ENCODE results near the gene ADAP2.
"Not testable (repeated sequence)": the region's sequence is repeated elsewhere in the genome, so short reads cannot be mapped to it uniquely, and the experiment has no call there.

The ADAP2 gene, protein sequence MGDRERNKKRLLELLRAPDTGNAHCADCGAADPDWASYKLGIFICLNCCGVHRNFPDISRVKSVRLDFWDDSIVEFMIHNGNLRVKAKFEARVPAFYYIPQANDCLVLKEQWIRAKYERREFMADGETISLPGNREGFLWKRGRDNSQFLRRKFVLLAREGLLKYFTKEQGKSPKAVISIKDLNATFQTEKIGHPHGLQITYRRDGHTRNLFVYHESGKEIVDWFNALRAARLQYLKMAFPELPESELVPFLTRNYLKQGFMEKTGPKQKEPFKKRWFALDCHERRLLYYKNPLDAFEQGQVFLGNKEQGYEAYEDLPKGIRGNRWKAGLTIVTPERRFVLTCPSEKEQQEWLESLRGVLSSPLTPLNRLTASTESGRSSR

DNA sequence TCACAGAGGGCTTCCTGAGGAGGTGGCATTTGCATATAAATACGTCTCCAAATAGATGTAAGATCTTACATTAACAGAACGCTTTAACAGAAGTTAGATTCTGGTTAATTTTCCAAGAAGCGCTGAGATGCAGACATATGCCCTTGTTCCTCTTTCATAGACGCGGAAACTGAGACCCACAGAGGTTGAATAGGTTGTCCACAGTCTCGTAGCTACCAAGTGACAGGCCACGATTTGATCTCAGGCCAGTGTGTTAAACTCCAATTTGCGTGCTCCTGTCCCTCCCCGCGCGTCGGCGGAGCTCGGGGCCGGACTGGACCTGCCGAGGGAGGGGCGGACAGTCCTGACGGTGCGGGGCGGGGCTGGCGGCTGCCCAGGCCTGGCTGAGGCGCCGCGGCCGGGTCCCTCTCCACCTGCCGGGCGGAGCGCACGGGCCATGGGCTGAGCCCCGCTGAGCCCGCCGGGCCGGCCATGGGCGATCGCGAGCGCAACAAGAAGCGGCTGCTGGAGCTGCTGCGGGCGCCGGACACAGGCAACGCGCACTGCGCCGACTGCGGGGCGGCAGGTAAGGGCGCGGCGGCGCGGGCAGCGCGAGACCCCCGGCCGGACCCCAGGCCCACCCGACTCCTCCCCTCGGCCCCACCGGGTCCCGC lies at the start of gene ADAP2:
ADAP2 (plus strand) TSS at position 402 of the 653 bp plus-strand sequence; CDS start at position 472, 70 bp downstream.
- no peak for DNase-seq (ENCODE audit: insufficient read length, low spot score)

DNA sequence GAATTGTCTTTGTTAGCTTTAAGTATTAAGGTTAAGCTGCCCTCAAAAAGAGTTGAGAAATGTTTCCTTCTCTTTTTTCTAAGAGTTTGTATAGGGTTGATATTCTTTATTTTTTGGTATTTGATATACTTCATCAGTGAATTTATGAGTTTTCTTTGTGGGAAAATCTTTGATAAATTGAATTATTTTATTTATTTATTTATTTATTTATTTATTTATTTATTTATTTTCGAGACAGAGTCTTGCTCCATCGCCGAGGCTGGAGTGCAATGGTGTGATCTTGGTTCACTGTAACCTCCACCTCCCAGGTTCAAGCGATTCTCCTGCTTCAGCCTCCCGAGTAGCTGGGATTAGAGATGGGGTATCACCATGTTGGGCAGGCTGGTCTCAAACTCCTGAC lies 35.6 kb upstream of the ADAP2 start:
- FAIRE-seq (no peak), DNase-seq (ENCODE audit: insufficient read length, low spot score) (no peak)

More for the DNA sequence above, at the start of gene ADAP2:
- peak; percentile 71 for FAIRE-seq

DNA sequence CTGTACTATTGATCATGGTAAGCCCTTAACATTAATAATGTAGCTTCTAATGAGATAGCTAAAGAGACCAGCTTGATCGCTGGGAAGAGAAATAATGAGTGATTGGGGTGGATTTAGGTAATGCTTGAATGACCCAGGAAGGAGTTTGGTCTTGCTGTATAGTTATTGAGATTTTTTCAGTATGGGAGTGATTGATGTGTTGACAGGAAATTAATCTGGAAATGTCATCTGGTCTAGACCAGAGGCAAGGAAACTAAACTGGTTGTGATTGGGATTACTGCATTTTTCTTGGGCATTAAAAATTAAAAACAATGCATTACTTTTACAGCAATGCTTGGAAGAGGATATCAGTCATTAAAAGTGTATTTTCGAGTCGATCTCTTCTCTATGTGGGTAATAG lies 27.5 kb upstream of the ADAP2 start:
- DNase-seq (ENCODE audit: insufficient read length, low spot score) = no peak
- FAIRE-seq = no peak

DNA sequence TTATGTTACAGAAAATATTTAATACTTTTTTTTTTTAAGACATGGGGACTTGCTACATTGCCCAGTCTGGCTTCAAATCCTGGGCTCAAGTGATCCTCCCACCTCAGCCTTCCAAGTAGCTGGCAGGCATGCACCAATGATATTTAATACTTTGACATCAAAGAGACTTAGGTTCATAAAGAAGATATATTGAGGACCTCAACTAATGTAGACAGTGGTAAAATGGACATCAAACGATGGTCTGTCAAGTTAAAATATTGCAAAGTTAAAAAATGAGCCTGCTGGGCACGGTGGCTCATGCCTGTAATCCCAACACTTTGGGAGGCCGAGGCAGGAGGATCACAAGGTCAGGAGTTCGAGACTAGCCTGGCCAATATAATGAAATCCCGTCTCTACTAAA lies 24.4 kb upstream of the ADAP2 start:
- no peak for DNase-seq (ENCODE audit: insufficient read length, low spot score)
- FAIRE-seq = no peak

DNA sequence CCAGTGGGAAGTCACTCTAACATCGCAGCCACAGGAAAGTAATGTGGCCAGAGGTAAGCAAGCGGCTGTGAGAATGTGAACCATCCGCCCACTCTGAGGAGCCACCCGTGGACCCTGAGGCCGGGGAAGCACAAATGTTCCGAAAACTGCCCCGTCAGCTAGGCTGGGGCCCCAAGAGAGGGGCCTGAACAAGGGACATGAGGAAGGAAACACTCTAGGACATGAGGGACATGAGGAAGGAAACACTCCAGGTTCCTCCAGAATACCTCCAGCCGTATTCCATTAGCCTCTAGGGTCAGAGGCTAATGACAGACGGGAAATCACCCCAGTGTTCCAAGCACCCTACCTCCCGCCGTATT lies 16.0 kb upstream of the ADAP2 start:
- FAIRE-seq (no peak), DNase-seq (ENCODE audit: insufficient read length, low spot score) (no peak)

DNA sequence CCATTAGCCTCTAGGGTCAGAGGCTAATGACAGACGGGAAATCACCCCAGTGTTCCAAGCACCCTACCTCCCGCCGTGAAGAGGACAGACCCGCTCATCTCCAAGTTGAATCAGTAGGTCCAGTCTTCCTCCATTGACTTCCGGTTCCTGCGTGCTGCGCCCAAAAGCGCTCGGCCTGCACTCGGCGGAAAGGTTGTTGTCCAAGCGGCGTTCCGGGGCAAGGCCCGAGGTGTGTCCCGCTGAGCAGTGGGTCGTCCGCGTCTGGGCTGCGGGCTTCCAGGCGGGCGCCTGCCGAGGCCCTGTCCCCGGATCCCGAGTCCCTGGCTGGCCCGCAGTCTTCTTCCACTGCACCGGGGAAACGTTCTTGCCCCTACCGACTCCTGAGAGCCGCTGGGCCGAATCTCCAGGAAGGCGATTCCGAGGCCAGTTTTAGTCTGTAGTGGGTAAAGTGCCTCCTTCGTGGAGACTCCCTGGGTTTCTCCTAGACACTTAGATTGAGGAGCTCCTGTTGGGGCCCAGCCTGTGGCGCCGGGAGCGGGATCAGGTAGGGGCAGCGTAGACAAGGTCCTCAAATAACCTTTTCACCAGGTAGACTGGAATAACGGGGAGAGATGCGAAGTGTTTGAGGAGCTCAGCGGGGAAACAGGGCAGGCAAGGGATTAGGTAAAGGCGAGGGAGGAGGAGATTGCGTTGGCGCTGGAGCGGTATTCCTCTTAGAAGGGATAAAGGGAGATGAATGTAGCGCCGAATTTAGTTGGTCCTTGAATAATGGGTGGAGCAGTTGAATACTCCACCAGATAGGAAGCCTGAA lies 15.4 kb upstream of the ADAP2 start, which contains the start of gene TEFM:
TEFM (minus strand) TSS at position 138 of the 811 bp plus-strand sequence; CDS start at position 98, 40 bp downstream.
- FAIRE-seq (peak; percentile 86), DNase-seq (ENCODE audit: insufficient read length, low spot score) (peak; percentile 88)

DNA sequence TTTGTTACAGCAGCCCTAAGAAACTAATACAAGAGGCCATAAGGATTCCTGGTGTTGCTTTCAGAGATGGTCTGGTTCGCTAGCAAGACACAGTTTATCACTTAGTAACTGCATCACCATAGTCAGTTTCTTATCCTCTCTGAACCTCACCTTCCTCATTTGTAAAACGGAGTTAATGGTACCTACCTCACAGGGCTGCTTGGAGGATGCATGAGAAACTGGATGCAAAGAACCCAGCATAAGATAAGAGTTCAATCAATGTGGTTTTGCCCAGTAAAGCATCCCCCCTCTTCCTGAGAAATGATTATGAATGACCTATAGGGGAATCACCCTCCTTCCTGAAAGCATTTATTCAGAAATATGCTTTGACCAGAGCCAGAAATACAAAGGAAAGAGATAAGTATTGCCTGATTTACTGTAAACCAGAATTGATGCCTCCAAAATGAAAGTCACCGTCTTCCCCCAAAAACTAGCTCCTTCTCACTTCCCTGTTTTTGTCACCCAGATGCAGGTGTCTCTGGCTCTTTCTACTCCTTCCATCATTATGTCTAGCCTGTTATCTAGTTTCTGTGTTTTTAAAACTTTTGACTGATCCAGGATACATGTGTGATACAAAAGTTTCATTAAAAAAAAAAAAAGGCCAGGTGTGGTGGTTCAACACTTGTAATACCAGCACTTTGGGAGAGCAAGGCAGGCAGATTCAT lies 12.9 kb upstream of the ADAP2 start:
- FAIRE-seq = peak; percentile 65
- DNase-seq (ENCODE audit: insufficient read length, low spot score) = no peak

DNA sequence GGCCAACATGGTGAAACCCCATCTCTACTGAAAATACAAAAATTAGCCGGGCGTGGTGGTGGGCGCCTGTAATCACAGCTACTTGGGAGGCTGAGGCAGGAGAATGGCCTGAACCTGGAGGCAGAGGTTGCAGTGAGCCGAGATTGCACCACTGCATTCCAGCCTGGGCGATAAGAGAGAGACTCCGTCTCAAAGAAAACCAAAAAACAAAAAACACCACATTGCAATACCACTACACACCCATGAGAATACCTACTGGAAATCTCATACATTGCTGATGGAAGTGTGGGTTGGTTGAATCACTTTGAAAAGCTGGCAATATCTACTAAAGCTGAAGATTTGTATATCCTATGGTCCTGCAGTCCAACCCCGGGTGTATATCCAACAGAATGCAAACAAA lies 11.6 kb upstream of the ADAP2 start:
- DNase-seq (ENCODE audit: insufficient read length, low spot score); FAIRE-seq: not testable (repeated sequence)

DNA sequence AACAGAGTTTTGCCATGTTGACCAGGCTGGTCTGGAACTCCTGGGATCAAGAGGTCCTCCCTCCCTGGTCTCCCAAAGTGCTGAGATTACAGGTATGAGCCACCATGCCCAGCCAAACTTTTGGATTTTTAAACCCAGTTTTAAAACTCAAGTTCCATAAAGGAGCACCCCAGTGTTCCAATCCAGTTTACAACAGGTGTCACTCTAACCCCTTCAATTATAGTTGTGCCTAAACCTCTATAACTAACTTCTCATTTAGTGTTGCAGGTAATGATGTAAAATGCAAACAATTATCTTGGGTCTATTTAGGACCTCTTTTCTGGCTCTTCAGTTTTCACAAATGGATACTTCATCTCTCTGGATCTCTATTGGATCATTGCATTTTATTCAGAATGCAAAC lies 7.8 kb upstream of the ADAP2 start:
- DNase-seq (ENCODE audit: insufficient read length, low spot score) (no peak), FAIRE-seq (no peak)

DNA sequence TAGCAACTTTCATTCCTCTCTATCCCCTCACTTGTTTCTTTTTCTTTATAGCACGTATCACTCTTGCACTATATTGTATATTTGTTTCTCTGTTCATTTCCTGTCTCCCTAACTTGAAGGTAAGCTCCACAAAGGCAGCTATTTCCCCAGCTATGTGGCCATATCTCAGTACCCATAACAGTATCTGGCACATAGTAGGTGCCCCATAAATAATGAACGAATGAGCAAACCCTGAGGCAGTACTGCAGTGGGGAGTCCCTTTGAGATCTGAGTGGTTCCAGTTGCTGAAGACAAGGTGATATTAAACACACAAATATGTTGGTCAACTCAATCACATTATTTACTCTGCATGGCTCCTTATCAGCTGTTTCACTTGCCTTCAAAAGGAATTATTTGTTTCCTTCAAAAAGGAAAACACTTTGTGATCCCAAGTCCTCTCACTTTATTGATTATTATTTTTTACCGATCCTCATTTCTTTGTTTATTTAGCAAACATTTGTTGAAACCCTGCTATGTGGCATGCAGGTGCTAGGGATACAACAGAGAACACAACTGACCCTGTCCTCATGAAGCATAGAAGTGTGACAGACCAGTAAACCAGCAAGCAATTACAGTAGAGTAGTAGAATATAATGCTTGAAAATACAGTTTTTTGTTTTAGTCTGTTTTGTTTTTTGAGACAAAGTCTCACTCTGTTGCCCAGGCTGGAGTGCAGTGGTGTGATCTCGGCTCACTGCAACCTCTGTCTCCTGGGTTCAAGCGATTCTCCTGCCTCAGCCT lies 5.7 kb upstream of the ADAP2 start:
- FAIRE-seq (no peak), DNase-seq (ENCODE audit: insufficient read length, low spot score) (no peak)

DNA sequence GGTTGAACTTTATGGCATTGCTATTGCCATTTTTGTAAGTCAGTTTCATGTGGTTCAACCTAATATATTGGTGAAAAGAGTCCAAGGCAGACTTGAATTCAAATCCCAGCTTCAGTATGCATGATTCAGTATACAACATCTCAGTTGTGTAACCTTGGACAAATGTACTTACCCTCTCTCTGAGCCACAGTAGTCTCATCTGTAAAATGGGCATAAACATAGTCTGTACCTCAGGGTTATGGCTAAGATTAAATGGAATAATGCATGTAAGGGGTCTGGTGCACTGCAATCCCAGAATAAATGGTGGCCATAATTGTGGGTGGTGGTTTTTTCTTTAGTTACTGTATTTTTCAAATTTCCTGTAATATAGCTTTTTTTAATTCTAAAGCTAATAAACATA lies 4.7 kb upstream of the ADAP2 start:
- DNase-seq (ENCODE audit: insufficient read length, low spot score) = no peak
- FAIRE-seq = no peak

DNA sequence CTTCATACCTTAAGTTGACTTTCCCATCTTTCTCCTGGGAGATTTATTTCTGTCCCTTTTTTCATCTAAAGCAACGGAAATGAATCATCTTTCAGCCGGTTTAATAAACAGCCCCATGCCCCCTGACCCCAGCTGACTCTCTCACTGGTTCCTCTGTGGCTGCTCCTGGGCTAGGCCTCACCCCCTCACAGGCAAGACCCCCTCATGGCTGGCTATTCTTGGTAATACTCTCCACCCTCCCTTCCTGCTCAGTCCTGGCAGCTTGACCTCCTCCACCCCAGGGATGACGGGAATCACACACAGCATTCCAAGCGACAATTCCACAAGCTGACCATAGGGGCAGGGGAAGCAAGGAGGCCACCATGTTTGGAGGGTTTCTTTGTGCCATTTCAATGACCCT lies 1.5 kb upstream of the ADAP2 start:
- DNase-seq (ENCODE audit: insufficient read length, low spot score) = no peak
- FAIRE-seq = no peak

DNA sequence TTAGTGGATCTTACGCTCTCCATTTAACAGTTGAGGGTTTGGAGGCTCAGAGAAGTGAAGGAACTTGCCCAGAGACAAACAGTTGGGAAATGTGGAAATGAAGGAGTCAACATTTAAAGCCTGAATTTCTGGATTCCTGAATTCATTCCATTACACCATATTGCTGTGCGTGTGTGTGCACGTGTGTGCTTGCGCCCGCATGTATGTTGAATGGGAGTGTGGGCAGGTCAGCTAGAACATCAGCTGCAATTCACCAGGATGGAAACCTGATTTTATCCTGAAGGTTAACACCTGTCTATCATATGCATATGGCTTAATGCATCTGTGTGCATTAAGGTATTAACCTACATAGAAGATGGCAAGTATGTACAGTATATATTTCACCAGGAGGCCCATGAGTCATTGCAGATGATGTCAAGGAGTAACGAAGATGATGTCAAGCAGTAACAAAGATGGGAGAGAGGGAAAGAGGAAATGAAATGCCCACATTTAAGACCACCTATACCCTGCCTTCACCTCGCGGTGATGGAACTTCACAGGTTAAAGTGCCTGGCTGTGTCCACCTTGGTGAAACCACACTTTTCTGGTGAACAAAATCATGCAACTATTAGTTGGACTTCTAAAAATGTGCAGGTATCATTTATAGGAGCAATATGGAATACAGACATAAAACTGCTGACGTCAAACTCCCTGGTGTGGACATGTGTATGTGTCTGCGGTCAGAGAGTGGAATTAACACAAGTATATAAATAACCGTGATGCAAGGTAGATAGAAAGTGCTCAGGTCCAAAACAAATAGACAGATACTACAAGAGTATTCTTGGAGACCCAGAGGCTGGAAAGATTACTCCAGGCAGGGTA lies 832 bp upstream of the ADAP2 start:
- FAIRE-seq = no peak
- no peak for DNase-seq (ENCODE audit: insufficient read length, low spot score)

DNA sequence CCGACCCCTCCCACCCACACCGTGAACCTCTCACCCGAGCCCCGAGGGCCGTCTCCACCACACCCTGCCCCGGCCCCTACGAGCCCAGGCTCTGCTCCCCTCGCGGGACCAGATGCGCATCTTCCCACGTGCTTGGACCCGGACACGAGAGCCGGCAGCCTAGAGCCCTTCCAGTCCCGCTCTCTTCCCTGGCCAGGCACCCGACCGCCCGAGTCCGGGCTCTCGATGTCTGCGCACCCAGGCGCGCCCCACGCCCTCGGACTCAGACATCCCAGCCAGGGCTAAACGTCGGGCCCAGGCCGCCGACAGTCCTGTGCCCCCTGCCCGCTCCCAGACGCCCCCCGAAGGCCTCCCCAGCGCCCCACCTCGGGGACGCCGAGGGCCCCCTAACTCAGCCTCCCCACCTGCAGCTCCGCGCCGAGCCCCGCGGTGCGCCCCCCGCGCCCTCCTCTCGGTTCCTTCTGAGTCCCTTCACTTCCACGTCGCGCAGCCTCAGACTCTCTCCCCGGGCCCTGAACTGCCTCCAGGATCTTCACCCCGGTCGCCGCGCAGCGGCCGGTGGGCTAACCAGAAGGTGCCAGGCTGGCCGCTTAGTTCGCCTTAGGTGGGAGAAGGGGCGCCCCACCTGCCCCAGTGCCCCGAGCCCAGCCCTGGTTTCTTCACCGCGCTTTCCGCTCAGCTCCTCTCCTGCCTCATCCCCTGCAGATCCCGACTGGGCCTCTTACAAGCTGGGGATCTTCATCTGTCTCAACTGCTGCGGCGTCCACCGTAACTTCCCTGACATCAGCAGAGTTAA lies 688 bp downstream of the ADAP2 start:
- DNase-seq (ENCODE audit: insufficient read length, low spot score) (no peak), FAIRE-seq (no peak)

DNA sequence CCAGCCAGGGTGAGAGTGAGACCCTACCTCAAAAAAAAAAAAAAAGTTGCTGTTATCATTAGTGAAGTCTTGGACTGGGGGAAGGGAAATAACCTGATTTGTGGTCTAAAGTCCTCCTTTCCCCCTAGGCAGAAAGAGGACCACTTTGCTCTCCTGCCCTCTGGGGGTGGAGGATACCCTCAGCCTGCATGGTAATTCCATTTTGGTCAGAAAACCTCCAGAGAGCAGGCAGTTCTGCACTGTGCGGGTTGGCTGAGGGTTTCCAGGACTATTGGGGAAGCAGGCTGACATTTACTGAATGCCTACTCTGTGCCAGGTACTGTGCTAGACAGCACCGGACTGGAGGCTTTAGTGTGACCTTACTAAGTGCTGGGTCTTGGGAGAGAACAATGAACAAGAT lies 2.6 kb downstream of the ADAP2 start:
- no peak for FAIRE-seq
- DNase-seq (ENCODE audit: insufficient read length, low spot score) = no peak

DNA sequence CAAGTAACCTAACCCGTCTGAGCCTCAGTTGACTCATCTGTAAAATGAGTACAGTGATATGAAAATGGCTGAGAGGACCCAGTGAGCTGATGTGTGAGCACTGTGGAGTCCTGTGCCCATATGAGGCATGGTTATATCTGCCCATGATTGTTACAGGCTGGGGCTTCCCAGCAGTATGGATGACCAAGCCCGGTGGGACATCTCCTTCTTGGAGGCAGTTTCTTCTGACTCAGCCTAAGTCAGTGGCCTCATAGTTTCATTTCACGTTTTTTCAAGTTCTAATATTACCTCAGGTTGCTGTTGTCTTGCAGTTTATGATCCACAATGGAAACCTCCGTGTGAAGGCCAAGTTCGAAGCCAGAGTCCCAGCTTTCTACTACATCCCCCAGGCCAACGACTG lies 4.8 kb downstream of the ADAP2 start:
- DNase-seq (ENCODE audit: insufficient read length, low spot score) (no peak), FAIRE-seq (no peak)

DNA sequence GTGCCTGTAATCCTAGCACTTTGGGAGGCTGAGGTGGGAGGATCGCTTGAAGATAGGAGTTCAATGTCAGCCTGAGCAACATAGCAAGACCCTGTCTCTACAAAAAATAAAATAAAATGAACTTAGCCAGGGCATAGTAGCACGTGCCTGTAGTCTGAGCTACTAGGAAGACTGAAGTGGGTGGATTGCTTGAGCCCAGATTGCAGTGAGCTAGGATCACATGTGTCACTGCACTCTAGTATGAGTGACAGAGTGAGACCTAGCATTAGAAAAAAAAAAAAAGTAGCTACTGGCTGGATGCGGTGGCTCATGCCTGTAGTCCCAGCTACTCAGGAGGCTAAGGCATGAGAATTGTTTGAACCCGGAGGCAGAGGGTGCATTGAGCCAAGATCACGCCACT lies 6.0 kb downstream of the ADAP2 start:
- FAIRE-seq = no peak
- DNase-seq (ENCODE audit: insufficient read length, low spot score) = no peak

DNA sequence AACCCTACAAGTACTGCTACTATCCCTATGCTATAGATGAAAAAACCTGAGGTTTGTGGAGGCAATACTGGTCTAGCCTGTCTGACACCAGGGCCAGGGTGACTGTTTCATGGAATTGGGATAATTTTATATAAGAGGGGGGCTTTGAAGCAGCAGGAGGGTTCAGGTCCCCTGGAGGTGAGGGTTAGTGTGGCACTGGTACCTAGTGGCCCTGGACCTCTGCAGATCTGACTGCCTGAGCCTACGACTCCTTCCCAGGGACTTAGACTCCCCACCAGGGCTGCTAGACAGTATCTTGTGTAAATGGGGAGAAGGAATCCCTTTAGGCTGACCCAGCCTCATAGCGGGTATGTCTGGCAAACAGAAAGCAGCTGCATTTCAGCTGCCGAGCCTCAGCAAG lies 6.8 kb downstream of the ADAP2 start:
- no peak for DNase-seq (ENCODE audit: insufficient read length, low spot score)
- no peak for FAIRE-seq
